Rectal smooth muscle tissue (tissue), 1 donor: ENCODE results near the gene IQSEC1.

Experiments
- H3K27ac ChIP-seq: one replicate; pipeline ENCODE4 v1.7.0; 2013; ENCODE audit warnings: low read depth, low read length, inconsistent platforms
- H3K27me3 ChIP-seq: one replicate; pipeline ENCODE4 v1.7.0; 2013; ENCODE audit warnings: low read length; ENCODE audit not compliant: control insufficient read depth, insufficient read depth
- H3K36me3 ChIP-seq: one replicate; pipeline ENCODE4 v1.7.0; 2013; ENCODE audit warnings: low read length; ENCODE audit not compliant: control insufficient read depth, insufficient read depth
- H3K4me1 ChIP-seq: one replicate; pipeline ENCODE4 v1.7.0; 2013; ENCODE audit warnings: low read length; ENCODE audit not compliant: control insufficient read depth, insufficient read depth
- H3K4me3 ChIP-seq: one replicate; pipeline ENCODE4 v1.7.0; 2013; ENCODE audit warnings: low read length
- H3K9ac ChIP-seq: one replicate; pipeline ENCODE4 v1.7.0; 2013; ENCODE audit warnings: low read length

The IQSEC1 gene

GRCh38 chr3:13073326-13074005 is at the start of gene IQSEC1:
Gene IQSEC1, minus strand, starts transcription at chr3:13073429. Its CDS starts 415 bp downstream, at chr3:13073014.
- H3K36me3 ChIP-seq = no peaks in the 10 kb centered on the region
- H3K4me1 ChIP-seq = no peaks in the 10 kb centered on the region
- H3K4me3 ChIP-seq = no peak within 1 kb of the TSS
- no peak within 1 kb of the TSS for H3K27ac ChIP-seq
- H3K27me3 ChIP-seq = peaks cover 15% of the 10 kb centered on the region
- H3K9ac ChIP-seq = no peak within 1 kb of the TSS

GRCh38 chr3:13122081-13123012 is 49.1 kb upstream of the IQSEC1 start:
- Histone ChIP-seq H3K4me3 (no peak overlapping the region), H3K27me3 (no peaks in the 10 kb centered on the region), H3K4me1 (no peaks in the 10 kb centered on the region), H3K36me3 (no peaks in the 10 kb centered on the region), H3K9ac (no peak overlapping the region), H3K27ac (no peak overlapping the region)

- H3K27me3 ChIP-seq = no peaks in the 10 kb centered on the region
- H3K9ac ChIP-seq = no peak overlapping the region
- H3K36me3 ChIP-seq = no peaks in the 10 kb centered on the region
- no peak overlapping the region for H3K27ac ChIP-seq
- H3K4me1 ChIP-seq = no peaks in the 10 kb centered on the region
- H3K4me3 ChIP-seq = no peak overlapping the region
These were observed 48.3 kb upstream of the IQSEC1 start for GRCh38 chr3:13121553-13122001.

GRCh38 chr3:13120928-13121552 is 47.8 kb upstream of the IQSEC1 start:
- Histone ChIP-seq H3K9ac (no peak overlapping the region), H3K27ac (no peak overlapping the region), H3K4me3 (no peak overlapping the region), H3K27me3 (no peaks in the 10 kb centered on the region), H3K36me3 (no peaks in the 10 kb centered on the region), H3K4me1 (no peaks in the 10 kb centered on the region)

GRCh38 chr3:13120289-13120927 is 47.2 kb upstream of the IQSEC1 start:
- no peak overlapping the region for H3K9ac ChIP-seq
- H3K4me1 ChIP-seq = no peaks in the 10 kb centered on the region
- H3K36me3 ChIP-seq = no peaks in the 10 kb centered on the region
- H3K27ac ChIP-seq = no peak overlapping the region
- no peak overlapping the region for H3K4me3 ChIP-seq
- no peaks in the 10 kb centered on the region for H3K27me3 ChIP-seq

- Histone ChIP-seq H3K27ac (no peak overlapping the region), H3K9ac (no peak overlapping the region), H3K36me3 (no peaks in the 10 kb centered on the region), H3K4me1 (no peaks in the 10 kb centered on the region), H3K4me3 (no peak overlapping the region), H3K27me3 (no peaks in the 10 kb centered on the region)
These were observed 46.4 kb upstream of the IQSEC1 start for GRCh38 chr3:13119471-13120220.

GRCh38 chr3:13116426-13116825 is 43.2 kb upstream of the IQSEC1 start:
- H3K4me3 ChIP-seq = no peak overlapping the region
- H3K27me3 ChIP-seq = no peaks in the 10 kb centered on the region
- H3K27ac ChIP-seq = no peak overlapping the region
- H3K36me3 ChIP-seq = no peaks in the 10 kb centered on the region
- no peaks in the 10 kb centered on the region for H3K4me1 ChIP-seq
- H3K9ac ChIP-seq = no peak overlapping the region

GRCh38 chr3:13115991-13116390 is 42.8 kb upstream of the IQSEC1 start:
- no peaks in the 10 kb centered on the region for H3K4me1 ChIP-seq
- no peak overlapping the region for H3K27ac ChIP-seq
- no peak overlapping the region for H3K4me3 ChIP-seq
- no peak overlapping the region for H3K9ac ChIP-seq
- no peaks in the 10 kb centered on the region for H3K27me3 ChIP-seq
- no peaks in the 10 kb centered on the region for H3K36me3 ChIP-seq

- Histone ChIP-seq H3K27ac (no peak overlapping the region), H3K4me3 (no peak overlapping the region), H3K9ac (no peak overlapping the region), H3K27me3 (no peaks in the 10 kb centered on the region), H3K4me1 (no peaks in the 10 kb centered on the region), H3K36me3 (no peaks in the 10 kb centered on the region)
These were observed 42.3 kb upstream of the IQSEC1 start for GRCh38 chr3:13115576-13115910.

GRCh38 chr3:13114811-13115575 is 41.8 kb upstream of the IQSEC1 start:
- H3K4me3 ChIP-seq = no peak overlapping the region
- H3K27me3 ChIP-seq = no peaks in the 10 kb centered on the region
- H3K27ac ChIP-seq = no peak overlapping the region
- no peaks in the 10 kb centered on the region for H3K4me1 ChIP-seq
- no peaks in the 10 kb centered on the region for H3K36me3 ChIP-seq
- H3K9ac ChIP-seq = no peak overlapping the region
